Measurements from ENCODE around the gene DPY30. TPM values are rescaled to one million over a fixed set of nuclear protein-coding genes. Genes with fewer than 3 reads are reported as not detected.

The DPY30 gene
- total RNA-seq, 6 donors from 2014 or later: 10.1 to 92.8 (median 51.7) TPM

- H3K36me3 ChIP-seq: no peaks in the 10 kb centered on the region
- no peak overlapping the region for H3K4me3 ChIP-seq
- no peak for DNase-seq
- no peak for ATAC-seq (ENCODE audit: low FRiP score in 2 of 2)
- TF ChIP-seq POLR2AphosphoS5 (IDR thresholded peaks at IDR 0.05) (no peak), CTCF (IDR thresholded peaks at IDR 0.05) (no peak), POLR2A (IDR thresholded peaks at IDR 0.05) (no peak), EP300 (IDR thresholded peaks at IDR 0.05) (no peak)
- no peak overlapping the region for H3K27ac ChIP-seq
- peaks cover 0 to 10% (median 3%) of the 10 kb centered on the region in 4 donors for H3K4me1 ChIP-seq
- H3K9me3 ChIP-seq: no peaks in the 10 kb centered on the region
- 83 to 94% methylated on average over 4 of the region's 4 CpGs for WGBS, 2 donors
- no peaks in the 10 kb centered on the region for H3K27me3 ChIP-seq
These were observed 46.7 kb downstream of the DPY30 start for GRCh38 chr2:31992934-31993333.

GRCh38 chr2:31992025-31992579 is 47.5 kb downstream of the DPY30 start:
- Histone ChIP-seq H3K27me3 (no peaks in the 10 kb centered on the region), H3K9me3 (no peaks in the 10 kb centered on the region), H3K36me3 (no peaks in the 10 kb centered on the region), H3K4me1 (peaks cover 0 to 8% (median 1%) of the 10 kb centered on the region in 4 donors), H3K4me3 (no peak overlapping the region), H3K27ac (no peak overlapping the region)
- DNase-seq (no peak), ATAC-seq (ENCODE audit: low FRiP score in 2 of 2) (no peak)
- 94 to 97% methylated on average over 3 of the region's 3 CpGs for WGBS, 2 donors
- TF ChIP-seq POLR2AphosphoS5 (IDR thresholded peaks at IDR 0.05) (no peak), EP300 (IDR thresholded peaks at IDR 0.05) (no peak), CTCF (IDR thresholded peaks at IDR 0.05) (no peak)

GRCh38 chr2:31989946-31990345 is 49.7 kb downstream of the DPY30 start:
- no peak for ATAC-seq (ENCODE audit: low FRiP score in 2 of 2)
- no peaks in the 10 kb centered on the region for H3K36me3 ChIP-seq
- no peak overlapping the region for H3K27ac ChIP-seq
- no peaks in the 10 kb centered on the region for H3K27me3 ChIP-seq
- DNase-seq: no peak
- H3K4me1 ChIP-seq: peaks cover 0 to 8% (median 2%) of the 10 kb centered on the region in 4 donors
- no peaks in the 10 kb centered on the region for H3K9me3 ChIP-seq
- 90 to 94% methylated on average over 4 of the region's 4 CpGs for WGBS, 2 donors
- no peak overlapping the region for H3K4me3 ChIP-seq
- TF ChIP-seq POLR2A (IDR thresholded peaks at IDR 0.05): no peak
- no peak for TF ChIP-seq POLR2AphosphoS5 (IDR thresholded peaks at IDR 0.05)
- TF ChIP-seq CTCF (IDR thresholded peaks at IDR 0.05): no peak
- no peak for TF ChIP-seq EP300 (IDR thresholded peaks at IDR 0.05)

GRCh38 chr2:31987454-31988220 is 52.0 kb downstream of the DPY30 start:
- Histone ChIP-seq H3K36me3 (no peaks in the 10 kb centered on the region), H3K4me1 (peaks cover 0 to 8% (median 2%) of the 10 kb centered on the region in 4 donors), H3K9me3 (no peaks in the 10 kb centered on the region), H3K27me3 (no peaks in the 10 kb centered on the region), H3K27ac (no peak overlapping the region), H3K4me3 (no peak overlapping the region)
- 96 to 98% methylated on average over 2 of the region's 2 CpGs for WGBS, 2 donors
- TF ChIP-seq POLR2A (IDR thresholded peaks at IDR 0.05): no peak
- TF ChIP-seq CTCF (IDR thresholded peaks at IDR 0.05): no peak
- TF ChIP-seq POLR2AphosphoS5 (IDR thresholded peaks at IDR 0.05): no peak
- TF ChIP-seq EP300 (IDR thresholded peaks at IDR 0.05): no peak
- DNase-seq (no peak), ATAC-seq (ENCODE audit: low FRiP score in 2 of 2) (peak in 1 of 2 donors; percentile 64)
